Raji (cell line): ENCODE results near the gene PRR5L.

ENCODE experiments used
- POLR2A ChIP-seq: IDR thresholded peaks from 2 replicates; pipeline ENCODE4 v1.6.1; 2011; ENCODE audit warnings: low read depth, low read length, control low read depth; ENCODE audit not compliant: insufficient read depth

Gene PRR5L

DNA sequence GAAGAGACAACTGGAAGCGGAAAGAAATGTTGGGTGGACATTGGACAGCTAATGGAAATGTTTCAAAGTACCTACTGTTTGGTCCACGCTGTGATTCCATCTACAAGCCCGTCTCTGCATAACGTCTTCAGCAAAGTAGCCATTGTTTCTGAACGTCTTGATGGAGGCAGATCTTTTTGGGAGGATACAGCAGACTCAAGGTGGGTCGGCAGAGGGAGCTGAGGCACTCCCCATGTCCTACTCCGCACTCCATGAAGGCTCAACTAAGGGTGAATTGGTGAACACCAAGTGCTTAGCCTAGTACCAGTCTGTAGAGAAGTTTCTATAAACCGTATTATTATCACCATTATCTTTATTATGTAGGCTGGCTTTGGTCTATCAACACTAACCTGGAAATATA lies 45.8 kb downstream of the PRR5L start:
- TF ChIP-seq POLR2A, result no peak

DNA sequence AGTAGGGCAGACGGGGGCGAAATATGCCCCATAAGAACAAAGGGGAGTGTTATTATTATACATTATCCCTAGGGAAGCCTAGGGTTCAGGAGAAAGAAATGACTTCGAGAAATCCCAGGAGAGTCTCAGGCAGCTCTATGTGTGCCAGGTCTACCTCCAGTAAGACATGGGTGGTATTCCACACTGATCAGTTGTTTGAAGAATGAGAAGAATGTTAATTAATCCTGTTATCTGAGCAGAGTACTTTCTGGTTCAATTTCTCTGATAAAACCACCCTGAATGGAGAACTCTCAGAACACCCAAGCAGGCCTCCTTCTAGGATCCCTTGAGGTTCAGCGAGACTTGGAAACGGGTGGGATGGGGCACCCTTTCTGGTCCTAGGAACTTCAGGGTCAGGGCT lies 46.2 kb downstream of the PRR5L start:
- no peak for TF ChIP-seq POLR2A

DNA sequence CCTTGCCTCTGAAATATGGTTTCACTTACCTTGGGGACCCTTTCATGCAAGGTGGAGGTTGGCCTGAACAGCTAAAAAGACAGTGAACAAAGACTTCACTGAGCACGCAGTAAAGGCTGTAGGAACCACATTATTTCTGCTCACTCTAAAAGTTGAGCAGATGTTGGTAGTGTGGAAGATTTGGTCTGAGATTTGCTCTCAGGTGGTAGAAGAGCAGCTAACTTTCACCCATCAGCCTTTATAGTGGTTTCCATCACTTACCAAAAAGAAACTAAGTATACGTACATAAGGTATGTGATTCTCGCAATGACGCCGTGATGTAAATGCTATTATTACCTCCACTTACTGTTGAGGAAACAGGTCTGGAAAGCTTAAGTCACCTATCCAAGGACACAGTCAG lies 47.3 kb downstream of the PRR5L start:
- no peak for TF ChIP-seq POLR2A

DNA sequence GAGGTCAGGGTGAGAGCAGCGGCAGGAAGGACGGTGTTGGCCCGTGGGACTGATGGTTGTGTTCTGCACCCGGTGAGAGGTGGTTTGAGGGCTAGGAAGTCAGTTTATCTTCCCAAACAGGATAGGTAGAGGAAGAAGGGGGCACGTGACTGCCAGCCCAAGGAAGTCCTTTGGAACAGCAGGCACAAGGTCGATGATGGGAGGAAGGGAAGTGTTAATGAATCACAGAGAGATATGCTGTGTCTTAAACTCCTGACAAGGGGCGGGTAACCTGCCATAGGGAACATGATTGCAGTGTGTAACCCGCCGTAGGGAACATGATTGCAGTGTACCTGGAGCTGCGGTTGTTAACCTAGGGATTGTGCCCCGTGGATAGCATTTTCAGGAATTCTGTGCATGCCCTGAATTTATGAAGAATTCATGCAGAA lies 49.0 kb downstream of the PRR5L start:
- no peak for TF ChIP-seq POLR2A

DNA sequence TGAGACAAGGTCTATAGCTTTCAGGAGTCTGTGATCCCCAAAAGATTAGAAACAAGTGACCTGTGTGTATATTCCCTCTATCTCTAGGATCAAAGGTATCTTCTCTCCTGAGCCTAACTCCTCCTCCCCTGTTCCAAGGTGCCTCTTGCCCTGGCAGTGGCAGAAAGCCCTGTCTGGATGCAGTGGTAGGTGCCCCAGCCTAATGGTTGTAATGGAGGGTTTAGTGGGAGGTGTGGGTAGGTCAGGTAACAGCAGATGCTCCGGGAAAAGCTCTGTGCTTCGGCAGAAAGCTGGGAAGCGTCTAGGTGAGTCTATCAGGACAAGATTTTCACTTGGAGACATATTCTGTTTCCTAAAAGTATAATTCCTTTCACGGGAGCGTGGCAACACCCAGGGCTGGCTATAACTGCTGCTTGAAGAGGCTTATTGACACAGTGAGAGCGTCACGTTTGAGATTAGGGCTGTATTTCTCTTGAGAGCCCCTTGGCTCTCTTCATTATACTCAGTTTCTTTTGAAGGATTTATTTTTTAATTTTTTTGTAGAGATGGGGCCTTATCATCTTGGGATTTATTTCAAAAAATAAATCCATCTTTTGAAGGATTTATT lies 49.5 kb downstream of the PRR5L start:
- no peak for TF ChIP-seq POLR2A

DNA sequence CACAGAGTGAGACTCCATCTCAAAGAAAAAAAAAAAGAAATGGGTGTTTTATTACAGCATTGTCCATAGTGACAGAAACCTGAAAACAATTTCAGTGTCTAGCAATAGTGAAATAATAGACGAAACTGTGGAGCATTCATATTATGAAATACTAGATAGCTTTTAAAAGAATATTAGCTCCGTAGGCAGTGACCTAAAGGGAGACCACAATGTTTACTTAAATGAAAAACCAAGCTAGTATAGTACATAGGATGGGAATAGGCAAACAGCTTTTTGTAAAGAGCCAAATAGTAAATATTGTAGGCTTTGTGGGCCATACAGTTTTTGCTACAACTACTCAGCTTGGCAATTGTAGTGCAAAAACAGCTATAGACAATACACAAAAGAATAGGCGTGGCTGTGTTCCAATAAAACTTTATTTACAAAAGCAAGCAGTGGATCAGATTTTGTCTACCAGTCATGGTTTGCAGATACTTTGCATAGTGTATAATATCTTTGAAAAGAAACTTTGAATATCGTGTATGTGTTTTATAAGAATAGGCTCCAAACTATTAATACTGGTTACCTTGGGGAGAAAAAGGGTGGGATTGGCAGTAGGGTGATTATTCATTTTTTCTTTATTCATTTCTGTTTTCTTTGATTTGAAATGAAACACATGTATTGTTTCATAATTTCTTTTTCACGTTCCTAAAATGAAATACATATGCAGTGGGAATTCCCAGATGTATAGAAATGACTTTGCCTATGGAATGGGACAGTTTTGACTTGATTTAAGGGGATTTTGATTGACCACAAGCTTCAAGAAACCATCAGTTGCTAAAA lies 50.7 kb downstream of the PRR5L start:
- TF ChIP-seq POLR2A, result no peak

DNA sequence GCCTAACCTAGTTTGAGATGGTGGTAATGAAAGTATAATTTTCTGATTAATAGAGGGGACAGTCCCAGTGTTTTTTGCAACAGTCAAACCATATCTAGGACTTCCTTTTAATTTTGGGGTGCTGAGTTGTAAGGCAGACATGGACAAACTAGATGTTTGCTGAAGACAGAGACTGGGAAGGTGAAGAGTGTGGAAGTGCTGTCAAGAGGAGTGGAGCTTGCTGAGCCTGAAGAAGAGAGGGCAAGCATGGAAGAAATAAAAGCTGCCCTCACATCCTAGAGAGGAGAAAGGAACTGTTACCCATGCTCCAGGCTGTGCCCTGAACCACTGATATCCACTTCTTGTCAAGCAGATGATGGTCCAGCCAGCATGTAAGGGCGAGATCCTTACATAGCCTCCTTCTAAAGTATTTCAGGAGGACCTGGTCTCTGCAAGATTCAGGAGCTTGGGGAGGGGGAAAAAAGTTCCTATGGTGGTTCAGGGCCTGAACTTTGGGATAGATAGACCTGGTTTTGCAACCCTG lies 51.4 kb downstream of the PRR5L start:
- TF ChIP-seq POLR2A, result no peak

DNA sequence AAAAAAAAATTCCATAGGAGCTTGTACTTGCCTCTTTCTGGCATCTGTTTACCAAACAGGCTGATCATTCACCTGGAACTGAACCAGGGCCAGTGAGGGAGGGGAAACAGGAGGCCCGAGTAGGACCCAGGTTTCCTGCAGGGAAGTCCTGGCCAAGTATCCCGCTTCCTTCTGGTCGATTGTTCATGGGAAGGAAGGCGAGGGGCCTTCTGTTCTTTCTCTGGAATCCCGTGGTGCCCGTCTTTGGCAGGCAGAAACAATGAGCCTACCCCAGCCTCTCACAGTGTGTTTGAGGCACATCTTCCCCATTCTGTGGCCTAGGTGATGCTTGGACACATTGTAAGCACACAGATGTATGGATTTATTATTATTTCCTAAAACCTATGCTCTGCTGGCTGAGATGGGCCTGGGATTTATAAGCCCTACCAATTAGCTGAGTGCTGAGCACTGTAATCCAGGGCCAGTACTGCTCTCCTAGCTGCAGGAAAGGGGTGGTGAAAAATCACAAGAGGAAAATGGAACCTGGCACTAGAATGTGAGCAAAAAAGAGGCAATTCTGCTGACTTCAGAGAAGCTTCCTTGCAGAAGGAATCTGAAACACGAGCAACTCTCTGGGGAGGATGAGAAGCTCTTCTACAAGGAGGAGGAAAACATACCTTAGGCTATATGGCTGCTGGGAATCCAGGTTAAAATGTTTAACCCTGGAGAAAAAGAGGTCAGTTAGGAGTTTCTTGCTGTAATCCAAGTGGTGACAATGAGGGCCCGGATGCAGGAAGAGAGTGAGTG lies 53.5 kb downstream of the PRR5L start:
- no peak for TF ChIP-seq POLR2A

DNA sequence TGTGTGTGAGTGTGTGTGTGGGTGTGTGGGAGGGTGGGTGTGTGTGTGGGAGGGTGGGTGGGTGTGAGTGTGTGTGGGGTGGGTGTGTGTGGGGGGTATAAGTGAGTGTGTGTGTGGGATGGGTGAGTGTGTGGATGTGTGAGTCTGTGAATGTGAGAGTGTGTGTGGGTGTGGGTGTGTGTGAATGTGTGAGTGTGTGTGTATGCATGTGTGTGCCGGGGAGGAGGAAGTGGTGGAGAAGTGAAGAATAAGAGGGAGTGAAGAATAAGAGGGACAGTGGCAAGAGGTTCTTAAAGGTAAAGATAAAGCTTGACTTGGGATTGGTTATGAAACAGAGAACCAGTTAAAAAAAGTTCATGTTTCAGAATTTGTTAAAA lies 54.0 kb downstream of the PRR5L start:
- TF ChIP-seq POLR2A, result no peak

DNA sequence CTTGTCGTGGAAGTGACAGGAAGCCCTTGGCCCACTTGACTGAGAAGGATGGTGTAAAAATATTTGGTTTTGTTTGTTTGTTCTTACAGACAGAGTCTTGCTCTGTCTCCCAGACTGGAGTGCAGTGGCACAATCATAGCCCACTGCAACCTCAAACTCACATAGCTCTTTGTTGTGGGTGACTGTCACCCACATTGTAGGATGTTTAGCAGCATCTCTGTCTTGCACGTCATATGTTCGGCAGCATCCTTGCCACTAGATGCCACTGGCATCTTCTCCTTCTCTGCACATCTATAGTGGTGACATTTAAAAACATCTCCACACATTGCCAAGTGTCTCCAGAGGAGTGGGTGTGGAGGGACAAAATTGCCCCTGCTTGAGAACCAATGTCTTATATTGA lies 56.8 kb downstream of the PRR5L start:
- TF ChIP-seq POLR2A, result no peak

DNA sequence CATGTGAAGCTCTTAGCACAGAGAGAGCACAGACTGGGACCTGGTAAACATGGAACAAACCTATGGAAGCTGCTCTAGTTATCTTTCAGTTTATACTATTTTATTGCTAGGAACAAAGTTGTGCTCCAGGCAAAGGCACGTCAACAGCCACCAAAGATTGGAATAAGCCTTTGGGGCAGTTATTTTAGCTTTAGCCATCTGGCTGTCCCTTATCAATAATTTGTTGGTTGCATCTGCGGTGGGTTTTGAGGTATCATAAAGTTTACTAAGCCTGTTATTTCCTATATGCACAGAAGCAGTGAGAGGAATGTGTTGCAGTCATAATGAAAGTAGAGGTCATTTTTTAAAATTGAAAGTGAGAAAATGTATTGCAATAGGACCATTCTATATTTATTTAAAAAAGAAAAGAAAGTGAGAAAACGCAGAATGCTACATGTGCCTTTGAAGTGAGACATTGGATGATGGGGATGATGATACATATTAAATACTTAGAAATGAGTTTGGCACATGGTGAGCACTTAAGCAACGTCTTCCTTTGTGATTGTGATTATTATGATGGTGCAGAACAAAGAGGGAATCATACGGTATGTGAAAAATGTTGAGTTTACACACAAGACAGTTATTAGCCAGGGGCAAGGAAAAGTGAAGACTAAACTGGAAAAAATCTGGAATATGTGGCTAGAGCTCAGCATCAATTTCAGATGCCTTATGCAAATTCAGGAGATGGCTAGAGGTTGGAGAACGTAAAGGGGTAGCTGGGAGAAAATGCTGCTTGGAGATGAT lies 58.3 kb downstream of the PRR5L start:
- no peak for TF ChIP-seq POLR2A

DNA sequence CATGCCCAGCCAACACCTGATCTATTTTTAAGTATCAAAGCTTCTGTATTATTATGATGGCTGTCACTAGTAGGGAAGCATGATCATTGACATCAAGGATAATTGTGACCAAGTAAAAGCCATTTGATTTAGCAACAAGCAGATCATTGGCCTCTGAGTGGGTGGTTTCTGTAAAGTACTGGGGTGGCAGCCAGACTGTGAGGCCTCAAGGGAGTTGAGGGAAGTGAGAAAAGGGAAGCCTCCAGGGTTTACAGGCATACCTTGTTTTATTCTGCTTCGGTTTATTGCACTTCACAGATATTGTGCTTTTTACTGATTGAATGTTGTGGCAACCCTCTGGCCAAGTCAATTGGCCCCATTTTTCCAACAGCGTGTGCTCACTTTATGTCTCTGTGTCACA lies 60.1 kb downstream of the PRR5L start:
- no peak for TF ChIP-seq POLR2A

DNA sequence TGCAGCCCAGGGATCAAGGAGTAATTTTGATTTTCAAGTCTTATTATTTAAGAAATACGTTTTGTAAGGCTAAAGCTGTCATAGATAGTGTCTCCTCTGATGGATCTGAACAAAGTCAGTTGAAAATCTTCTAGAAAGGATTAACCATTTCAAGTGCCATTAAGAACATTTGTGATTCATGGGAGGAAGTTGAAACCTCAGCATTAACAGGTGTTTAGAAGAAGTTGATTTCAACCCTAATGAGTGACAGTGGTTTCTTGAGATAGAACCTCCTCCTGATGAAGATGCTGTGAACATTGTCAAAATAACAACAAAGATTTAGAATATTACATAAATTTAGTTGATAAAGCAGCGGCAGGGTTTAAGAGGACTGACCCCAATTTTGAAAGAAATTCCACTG lies 61.7 kb downstream of the PRR5L start:
- TF ChIP-seq POLR2A, result no peak

DNA sequence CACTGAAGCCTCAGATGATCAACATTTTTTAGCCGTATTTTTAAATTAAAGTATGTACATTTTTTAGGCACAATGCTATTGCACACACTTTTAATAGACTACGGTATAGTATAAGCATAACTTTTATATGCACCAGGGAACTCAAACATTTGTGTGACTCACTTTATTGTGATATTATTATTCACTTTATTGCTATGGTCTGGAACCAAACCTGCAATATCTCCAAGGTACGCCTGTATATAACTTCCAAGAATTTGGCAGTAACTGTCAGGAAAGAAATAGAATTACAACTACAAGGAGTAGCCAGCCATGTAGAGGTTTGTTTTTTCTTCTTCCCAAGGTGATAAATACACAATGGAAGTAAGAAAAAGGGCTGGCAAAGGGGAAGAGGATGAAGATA lies 62.3 kb downstream of the PRR5L start:
- TF ChIP-seq POLR2A, result no peak

DNA sequence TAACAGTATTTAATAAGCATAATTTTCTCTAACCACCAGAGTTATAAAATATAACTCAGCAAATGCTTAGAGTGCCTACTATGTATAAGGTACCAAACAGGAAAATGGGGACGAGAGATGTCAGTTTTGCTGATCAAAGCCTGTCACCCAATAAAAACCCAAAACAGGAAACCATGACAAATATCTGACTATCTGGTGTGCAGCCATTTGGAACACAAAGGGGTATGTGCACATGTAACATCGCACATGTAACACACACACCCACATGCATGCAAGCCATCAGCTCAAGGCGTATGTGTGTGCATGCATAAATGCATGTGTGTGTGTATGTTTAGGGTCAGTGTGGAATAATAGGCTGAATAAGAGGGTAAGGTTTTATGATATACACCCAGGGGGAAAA lies 64.2 kb downstream of the PRR5L start:
- no peak for TF ChIP-seq POLR2A
